GM12865 (cell line): Measurements from ENCODE around the gene BSND.

ENCODE experiments used
- DNase-seq: peaks from one replicate; pipeline ENCODE4 v3.0.0; 2010; ENCODE audit warnings: low read depth
- H3K4me3 ChIP-seq: 2 replicates; pipeline ENCODE4 v1.5.1; 2011; ENCODE audit warnings: mild to moderate bottlenecking, low read depth, low read length, control low read depth
- CTCF ChIP-seq: IDR thresholded peaks from 2 replicates; pipeline ENCODE4 v1.5.1; 2011; ENCODE audit warnings: low read length, control low read depth, low read depth, inconsistent platforms; ENCODE audit not compliant: insufficient read depth; ENCODE audit errors: missing control alignments

Gene BSND

GRCh38 chr1:55050283-55050682 lies 51.5 kb downstream of the BSND start:
- DNase-seq: no peak
- no peak for TF ChIP-seq CTCF
- H3K4me3 ChIP-seq: no peak overlapping the region

- DNase-seq: no peak
- H3K4me3 ChIP-seq: no peak overlapping the region
- no peak for TF ChIP-seq CTCF
These were observed 52.4 kb downstream of the BSND start for GRCh38 chr1:55051169-55051568.

- no peak overlapping the region for H3K4me3 ChIP-seq
- DNase-seq: no peak
- no peak for TF ChIP-seq CTCF
These were observed 52.9 kb downstream of the BSND start for GRCh38 chr1:55051621-55052020.

GRCh38 chr1:55052221-55053142 lies 53.7 kb downstream of the BSND start:
- DNase-seq: no peak
- no peak for TF ChIP-seq CTCF
- H3K4me3 ChIP-seq: no peak overlapping the region

GRCh38 chr1:55053265-55053954 lies 54.7 kb downstream of the BSND start:
- no peak for DNase-seq
- no peak overlapping the region for H3K4me3 ChIP-seq
- no peak for TF ChIP-seq CTCF

- no peak for DNase-seq
- no peak for TF ChIP-seq CTCF
- no peak overlapping the region for H3K4me3 ChIP-seq
These were observed 55.7 kb downstream of the BSND start for GRCh38 chr1:55054396-55054795.
